Neural progenitor cell (in vitro differentiated cells): ENCODE data around the gene GRHL1. TPM values are rescaled to one million over a fixed set of nuclear protein-coding genes. Genes with fewer than 3 reads are reported as not detected.

ENCODE experiments used
- DNase-seq: peaks from one replicate; pipeline ENCODE4 v3.0.0-alpha.2; 2016; ENCODE audit warnings: low spot score
- H2AFZ ChIP-seq: fragments of 200-600 bp; sonication (generic); replicated peaks from 2 replicates; pipeline ENCODE4 v1.6.1; 2016; ENCODE audit warnings: antibody characterized with exemption
- H3F3A ChIP-seq: fragments of 200-600 bp; sonication (generic); 2 replicates; pipeline ENCODE4 v1.6.1; 2016; ENCODE audit warnings: antibody characterized with exemption, low read depth
- H3K27ac ChIP-seq: fragments of 200-600 bp; sonication (generic); 2 replicates; pipeline ENCODE4 v1.5.1; 2016; ENCODE audit warnings: mild to moderate bottlenecking
- H3K27me3 ChIP-seq: fragments of 200-600 bp; sonication (generic); 2 replicates; pipeline ENCODE4 v1.6.1; 2016; ENCODE audit warnings: mild to moderate bottlenecking, moderate library complexity
- H3K36me3 ChIP-seq: fragments of 200-600 bp; sonication (generic); 2 replicates; pipeline ENCODE4 v1.5.1; 2016
- H3K4me1 ChIP-seq: fragments of 200-600 bp; sonication (generic); 2 replicates; pipeline ENCODE4 v1.6.1; 2016; ENCODE audit warnings: mixed run types
- H3K4me2 ChIP-seq: fragments of 200-600 bp; sonication (generic); 2 replicates; pipeline ENCODE4 v1.6.1; 2016
- H3K4me3 ChIP-seq: fragments of 200-600 bp; sonication (generic); 2 replicates; pipeline ENCODE4 v1.5.1; 2016
- H3K79me2 ChIP-seq: fragments of 200-600 bp; sonication (generic); 2 replicates; pipeline ENCODE4 v1.6.1; 2016; ENCODE audit warnings: low read depth
- H3K9ac ChIP-seq: fragments of 200-600 bp; sonication (generic); 2 replicates; pipeline ENCODE4 v1.6.1; 2016
- H3K9me3 ChIP-seq: fragments of 200-600 bp; sonication (generic); 2 replicates; pipeline ENCODE4 v1.5.1; 2016; ENCODE audit warnings: low read depth
- H4K20me1 ChIP-seq: fragments of 200-600 bp; sonication (generic); 2 replicates; pipeline ENCODE4 v1.6.1; 2016; ENCODE audit warnings: low read depth
- H3K27ac Mint-ChIP-seq: 3 replicates; pipeline ENCODE4 v1.8.0; 2021; ENCODE audit warnings: mixed read lengths
- H3K27me3 Mint-ChIP-seq: 2 replicates; pipeline ENCODE4 v1.8.0; 2022; ENCODE audit warnings: low read depth, mild to moderate bottlenecking, inconsistent platforms, moderate library complexity, mixed read lengths; ENCODE audit not compliant: insufficient read depth
- H3K36me3 Mint-ChIP-seq: 3 replicates; pipeline ENCODE4 v1.8.0; 2021; ENCODE audit warnings: mixed read lengths
- H3K4me1 Mint-ChIP-seq: 3 replicates; pipeline ENCODE4 v1.8.0; 2021; ENCODE audit warnings: mixed read lengths
- H3K4me3 Mint-ChIP-seq: 3 replicates; pipeline ENCODE4 v1.8.0; 2021; ENCODE audit warnings: mild to moderate bottlenecking, moderate library complexity, mixed read lengths
- H3K9me3 Mint-ChIP-seq: 3 replicates; pipeline ENCODE4 v1.8.0; 2020; ENCODE audit warnings: mixed read lengths
- CTCF ChIP-seq: fragments of 200-600 bp; sonication (generic); IDR thresholded peaks from 2 replicates; pipeline ENCODE4 v1.5.1; 2017; ENCODE audit warnings: antibody characterized with exemption, mild to moderate bottlenecking
- EZH2 ChIP-seq: fragments of 200-600 bp; sonication (generic); IDR thresholded peaks from 2 replicates; pipeline ENCODE4 v1.6.1; 2017; ENCODE audit warnings: antibody characterized with exemption, mild to moderate bottlenecking, moderate library complexity
- EZH2phosphoT487 ChIP-seq: fragments of 200-600 bp; sonication (generic); IDR thresholded peaks from 2 replicates; pipeline ENCODE4 v1.6.1; 2017; ENCODE audit warnings: antibody characterized with exemption
- total RNA-seq: library from RNA; depleted of rRNA; stranded (reverse); fragments of >200 nt; gene quantifications from 2 replicates; pipeline ENCODE4 v1.2.3, GENCODE V29; 2015; ENCODE audit warnings: low replicate concordance

GRHL1 gene
- total RNA-seq, 1 donor from 2014 or later: 5.8 TPM

- H3K9ac ChIP-seq: no peak overlapping the region
- H3K36me3 Mint-ChIP-seq: peaks cover 9% of the 10 kb centered on the region
- H2AFZ ChIP-seq: no peak overlapping the region
Observed at GRCh38 chr2:9908639-9909038, 42.9 kb upstream of the GRHL1 start.

GRCh38 chr2:9909106-9909505 is 42.4 kb upstream of the GRHL1 start:
- no peak for DNase-seq
- H3K4me1 Mint-ChIP-seq: no peaks in the 10 kb centered on the region
- TF ChIP-seq EZH2phosphoT487 (no peak), CTCF (no peak), EZH2 (no peak)
- Histone ChIP-seq H2AFZ (no peak overlapping the region), H3K27ac (no peak overlapping the region), H3K4me3 (no peak overlapping the region), H3K9ac (no peak overlapping the region), H3F3A (no peaks in the 10 kb centered on the region), H3K9me3 (no peaks in the 10 kb centered on the region), H3K27me3 (no peaks in the 10 kb centered on the region), H3K36me3 (peaks cover 3% of the 10 kb centered on the region), H3K4me2 (no peak overlapping the region), H4K20me1 (peaks cover 8% of the 10 kb centered on the region), H3K4me1 (no peaks in the 10 kb centered on the region), H3K79me2 (no peaks in the 10 kb centered on the region)
- peaks cover 12% of the 10 kb centered on the region for H3K36me3 Mint-ChIP-seq
- H3K27me3 Mint-ChIP-seq: no peaks in the 10 kb centered on the region
- H3K27ac Mint-ChIP-seq: no peak overlapping the region
- H3K4me3 Mint-ChIP-seq: no peak overlapping the region
- H3K9me3 Mint-ChIP-seq: no peaks in the 10 kb centered on the region

More at GRCh38 chr2:9908639-9909038, 42.9 kb upstream of the GRHL1 start:
- no peaks in the 10 kb centered on the region for H3K9me3 ChIP-seq
- no peak overlapping the region for H3K27ac ChIP-seq
- no peaks in the 10 kb centered on the region for H3K27me3 Mint-ChIP-seq
- DNase-seq: no peak
- no peaks in the 10 kb centered on the region for H3K79me2 ChIP-seq
- no peak overlapping the region for H3K27ac Mint-ChIP-seq
- H3K4me3 ChIP-seq: no peak overlapping the region
- H3K4me1 ChIP-seq: no peaks in the 10 kb centered on the region
- H3K4me1 Mint-ChIP-seq: no peaks in the 10 kb centered on the region
- peaks cover 8% of the 10 kb centered on the region for H4K20me1 ChIP-seq
- no peak overlapping the region for H3K4me3 Mint-ChIP-seq
- H3K9me3 Mint-ChIP-seq: no peaks in the 10 kb centered on the region
- no peaks in the 10 kb centered on the region for H3F3A ChIP-seq
- H3K27me3 ChIP-seq: no peaks in the 10 kb centered on the region
- TF ChIP-seq EZH2phosphoT487 (no peak), CTCF (no peak)
- no peak overlapping the region for H3K4me2 ChIP-seq
- peaks cover 3% of the 10 kb centered on the region for H3K36me3 ChIP-seq

- Histone ChIP-seq H3K79me2 (no peaks in the 10 kb centered on the region), H2AFZ (no peak overlapping the region), H3K4me3 (no peak overlapping the region), H3F3A (no peaks in the 10 kb centered on the region), H3K4me1 (no peaks in the 10 kb centered on the region), H3K4me2 (no peak overlapping the region), H3K9ac (no peak overlapping the region), H3K9me3 (no peaks in the 10 kb centered on the region), H4K20me1 (peaks cover 8% of the 10 kb centered on the region), H3K27me3 (no peaks in the 10 kb centered on the region), H3K27ac (no peak overlapping the region), H3K36me3 (peaks cover 3% of the 10 kb centered on the region)
- no peak for DNase-seq
- Mint-ChIP-seq H3K9me3 (no peaks in the 10 kb centered on the region), H3K36me3 (peaks cover 18% of the 10 kb centered on the region), H3K4me3 (no peak overlapping the region), H3K4me1 (no peaks in the 10 kb centered on the region), H3K27ac (no peak overlapping the region), H3K27me3 (no peaks in the 10 kb centered on the region)
- TF ChIP-seq EZH2: no peak
Observed at GRCh38 chr2:9910699-9911098, 40.8 kb upstream of the GRHL1 start.

GRCh38 chr2:9912468-9912867 is 39.0 kb upstream of the GRHL1 start:
- H3K4me3 ChIP-seq: no peak overlapping the region
- no peaks in the 10 kb centered on the region for H3F3A ChIP-seq
- DNase-seq: no peak
- Mint-ChIP-seq H3K27ac (no peak overlapping the region), H3K4me1 (no peaks in the 10 kb centered on the region), H3K27me3 (no peaks in the 10 kb centered on the region), H3K36me3 (peaks cover 20% of the 10 kb centered on the region), H3K4me3 (no peak overlapping the region), H3K9me3 (no peaks in the 10 kb centered on the region)
- peaks cover 8% of the 10 kb centered on the region for H4K20me1 ChIP-seq
- H3K36me3 ChIP-seq: peaks cover 3% of the 10 kb centered on the region
- no peaks in the 10 kb centered on the region for H3K9me3 ChIP-seq
- H3K27me3 ChIP-seq: no peaks in the 10 kb centered on the region
- H3K4me2 ChIP-seq: no peak overlapping the region
- H2AFZ ChIP-seq: no peak overlapping the region
- no peaks in the 10 kb centered on the region for H3K4me1 ChIP-seq
- H3K27ac ChIP-seq: no peak overlapping the region
- no peak for TF ChIP-seq CTCF
- no peak for TF ChIP-seq EZH2
- no peak for TF ChIP-seq EZH2phosphoT487
- H3K79me2 ChIP-seq: no peaks in the 10 kb centered on the region
- H3K9ac ChIP-seq: no peak overlapping the region
